IMR-90 (cell line): ENCODE data around the gene PRKN. TPM values are rescaled to one million over a fixed set of nuclear protein-coding genes. Genes with fewer than 3 reads are reported as not detected.

Experiments
- ATAC-seq: fragments of 200-7000 bp; cut with Tn5 transposase; 2 replicates; pipeline ENCODE4 v1.9.1; 2020; ENCODE audit warnings: low read depth, mild to moderate bottlenecking, moderate library complexity
- BruUV-seq: library from RNA; stranded (reverse); fragments of 400-500 nt; replicated peaks from 2 replicates; lab custom pipeline; 2021; lab: Mats Ljungman, UMichigan
- CTCF ChIA-PET: fragments of 300-600 bp; formaldehyde crosslinking; extraction: SDS; loops from one replicate; lab custom pipeline; 2021; ENCODE audit warnings: antibody characterized with exemption; lab: Yijun Ruan, JAX
- POLR2A ChIA-PET: fragments of 300-600 bp; sonication (Branson Sonifier 250); formaldehyde crosslinking; loops from one replicate; lab custom pipeline; 2022; ENCODE audit warnings: antibody characterized with exemption; ENCODE audit not compliant: unreplicated experiment; lab: Charles Lee
- DNase-seq: peaks from one replicate; pipeline ENCODE4 v3.0.0; 2013
- H2AFZ ChIP-seq: replicated peaks from 2 replicates; pipeline ENCODE3; 2013; ENCODE audit warnings: low read length, mild to moderate bottlenecking; ENCODE audit not compliant: poor library complexity
- H2AK5ac ChIP-seq: 2 replicates; pipeline ENCODE4 v1.6.1; 2013; ENCODE audit warnings: low read depth, low read length, inconsistent platforms
- H2AK9ac ChIP-seq: replicated peaks from 2 replicates; pipeline ENCODE3; 2013; ENCODE audit warnings: mild to moderate bottlenecking, low read depth, low read length, moderate library complexity; ENCODE audit not compliant: poor library complexity
- H2BK120ac ChIP-seq: 2 replicates; pipeline ENCODE4 v1.6.1; 2013; ENCODE audit warnings: low read depth, low read length, inconsistent platforms
- H2BK15ac ChIP-seq: 3 replicates; pipeline ENCODE4 v1.6.1; 2013; ENCODE audit warnings: low read depth, low read length, inconsistent platforms
- H2BK20ac ChIP-seq: 2 replicates; pipeline ENCODE4 v1.6.1; 2013; ENCODE audit warnings: low read depth, mild to moderate bottlenecking, inconsistent platforms, low read length, moderate library complexity
- H2BK5ac ChIP-seq: 2 replicates; pipeline ENCODE4 v1.6.1; 2013; ENCODE audit warnings: mild to moderate bottlenecking, low read depth, low read length, inconsistent platforms; ENCODE audit not compliant: poor library complexity, severe bottlenecking
- H3K14ac ChIP-seq: replicated peaks from 2 replicates; pipeline ENCODE4 v1.6.1; 2013; ENCODE audit warnings: low read depth, low read length, inconsistent platforms
- H3K18ac ChIP-seq: 2 replicates; pipeline ENCODE4 v1.6.1; 2013; ENCODE audit warnings: low read depth, low read length, control low read depth
- H3K23ac ChIP-seq: 2 replicates; pipeline ENCODE4 v1.6.1; 2013; ENCODE audit warnings: low read depth, low read length, inconsistent platforms
- H3K27ac ChIP-seq: 2 replicates; pipeline ENCODE4 v1.5.1; 2013; ENCODE audit warnings: mild to moderate bottlenecking, control low read depth, low read length; ENCODE audit not compliant: insufficient read depth
- H3K27me3 ChIP-seq: 2 replicates; pipeline ENCODE4 v1.6.1; 2013; ENCODE audit warnings: low read length; ENCODE audit not compliant: control insufficient read depth, insufficient read depth
- H3K36me3 ChIP-seq: 2 replicates; pipeline ENCODE4 v1.6.1; 2013; ENCODE audit warnings: low read length, mixed read lengths; ENCODE audit not compliant: control insufficient read depth, insufficient read depth
- H3K4ac ChIP-seq: 2 replicates; pipeline ENCODE4 v1.6.1; 2013; ENCODE audit warnings: low read depth, low read length, inconsistent platforms
- H3K4me1 ChIP-seq: 2 replicates; pipeline ENCODE4 v1.6.1; 2013; ENCODE audit warnings: low read length, mixed read lengths; ENCODE audit not compliant: control insufficient read depth, insufficient read depth
- H3K4me2 ChIP-seq: 2 replicates; pipeline ENCODE4 v1.6.1; 2013; ENCODE audit warnings: low read depth, mild to moderate bottlenecking, control low read depth, low read length, moderate library complexity
- H3K4me3 ChIP-seq: 2 replicates; pipeline ENCODE4 v1.5.1; 2013; ENCODE audit warnings: low read depth, mild to moderate bottlenecking, control low read depth, low read length, moderate library complexity; ENCODE audit not compliant: insufficient read depth
- H3K56ac ChIP-seq: 2 replicates; pipeline ENCODE4 v1.6.1; 2013; ENCODE audit warnings: low read length, inconsistent platforms; ENCODE audit not compliant: insufficient read depth; ENCODE audit errors: extremely low read depth
- H3K79me1 ChIP-seq, 2 experiments: 2 replicates each; pipeline ENCODE4 v1.6.1; 2013; ENCODE audit warnings: low read length in 2 of 2, inconsistent platforms in 1 of 2, low read depth in 1 of 2
- H3K9ac ChIP-seq: 2 replicates; pipeline ENCODE4 v1.6.1; 2013; ENCODE audit warnings: low read depth, low read length, control low read depth
- H3K9me1 ChIP-seq: 2 replicates; pipeline ENCODE4 v1.6.1; 2013; ENCODE audit warnings: low read length, inconsistent platforms; ENCODE audit not compliant: insufficient read depth
- H3K9me3 ChIP-seq: 2 replicates; pipeline ENCODE4 v1.6.1; 2013; ENCODE audit warnings: low read length; ENCODE audit not compliant: control insufficient read depth, insufficient read depth
- H4K20me1 ChIP-seq: 2 replicates; pipeline ENCODE4 v1.6.1; 2013; ENCODE audit warnings: low read length, inconsistent platforms; ENCODE audit not compliant: insufficient read depth
- H4K5ac ChIP-seq: 2 replicates; pipeline ENCODE4 v1.6.1; 2013; ENCODE audit warnings: mild to moderate bottlenecking, low read depth, low read length, control low read depth
- H4K8ac ChIP-seq, 2 experiments: 2 replicates each; pipeline ENCODE4 v1.6.1; 2013; ENCODE audit warnings: low read depth in 2 of 2, low read length in 2 of 2, control low read depth in 1 of 2, inconsistent platforms in 1 of 2
- H4K91ac ChIP-seq: 2 replicates; pipeline ENCODE4 v1.6.1; 2013; ENCODE audit warnings: low read depth, low read length, inconsistent platforms; ENCODE audit not compliant: insufficient read depth
- BHLHE40 ChIP-seq: fragments of 150-350 bp; IDR thresholded peaks from 2 replicates; pipeline ENCODE4 v1.6.1; 2016; ENCODE audit warnings: mild to moderate bottlenecking, low read depth, low read length
- CHD1 ChIP-seq: IDR thresholded peaks from 2 replicates; pipeline ENCODE4 v1.6.1; 2012; ENCODE audit warnings: low read depth, low read length, improper control_type of control experiment
- FOS ChIP-seq: fragments of 150-350 bp; IDR thresholded peaks from 2 replicates; pipeline ENCODE4 v1.6.1; 2016; ENCODE audit warnings: low read depth, low read length
- MAFK ChIP-seq: IDR thresholded peaks from 2 replicates; pipeline ENCODE4 v1.6.1; 2012; ENCODE audit warnings: low read depth, low read length, improper control_type of control experiment
- MXI1 ChIP-seq: IDR thresholded peaks from 2 replicates; pipeline ENCODE4 v1.6.1; 2012; ENCODE audit warnings: low read depth, mild to moderate bottlenecking, low read length, moderate library complexity, borderline replicate concordance
- NFE2L2 ChIP-seq: fragments of 150-350 bp; IDR thresholded peaks from 2 replicates; pipeline ENCODE4 v1.6.1; 2016; ENCODE audit warnings: low read depth, mild to moderate bottlenecking, low read length
- RAD21 ChIP-seq: IDR thresholded peaks from 2 replicates; pipeline ENCODE4 v1.6.1; 2012; ENCODE audit warnings: low read length, improper control_type of control experiment
- RCOR1 ChIP-seq: IDR thresholded peaks from 2 replicates; pipeline ENCODE4 v1.6.1; 2012; ENCODE audit warnings: mild to moderate bottlenecking, low read length, improper control_type of control experiment; ENCODE audit not compliant: insufficient replicate concordance
- SMC3 ChIP-seq: fragments of 150-350 bp; IDR thresholded peaks from 2 replicates; pipeline ENCODE4 v1.6.1; 2016; ENCODE audit warnings: low read depth, mild to moderate bottlenecking, antibody characterized with exemption, low read length, moderate library complexity
- WGBS, 2 experiments: methylation state at CpG; one replicate each; pipeline versions ENCODE4 v1.1.5 to v1.1.7; 2013; ENCODE audit warnings: missing lambda C conversion rate in 2 of 2; ENCODE audit not compliant: insufficient read length in 1 of 2; ENCODE audit errors: extremely low coverage in 2 of 2; 5-methylcytosine and 5-hydroxymethylcytosine counted together
- dilution Hi-C: fragments of 300-500 bp; cut with HindIII; formaldehyde crosslinking; loops from one replicate; pipeline ENCODE4 v1.14.3; 2018; ENCODE audit warnings: low sequenced_read_pairs; ENCODE audit not compliant: unreplicated experiment
- in situ Hi-C: fragments of 300-500 bp; cut with MboI; formaldehyde crosslinking; loops from 3 replicates; pipeline ENCODE4 v1.14.3; 2019; ENCODE audit warnings: low sequenced_read_pairs, inconsistent platforms, mixed read lengths
- intact Hi-C: fragments of 100-400 bp; cut with micrococcal nuclease; formaldehyde crosslinking; loops from 2 replicates; pipeline ENCODE4 v1.10.0; 2022
- polyA plus RNA-seq, 3 experiments: library from polyadenylated mRNA; depleted of rRNA; stranded (reverse); fragments of >200 nt; gene quantifications; 2 replicates each; pipeline ENCODE4 v1.2.3, GENCODE V29; 2012; ENCODE audit warnings: low replicate concordance in 1 of 3
- total RNA-seq: library from RNA; depleted of rRNA; stranded (reverse); fragments of >200 nt; gene quantifications from 2 replicates; pipeline ENCODE4 v1.2.3, GENCODE V29; 2012
- TF ChIP-seq, protein P1 (sequence below): fragments of 150-350 bp; IDR thresholded peaks from 2 replicates; pipeline ENCODE4 v1.6.1; 2016; ENCODE audit warnings: low read depth, mild to moderate bottlenecking, low read length, moderate library complexity, borderline replicate concordance
- TF ChIP-seq, protein P2 (sequence below): fragments of 150-350 bp; IDR thresholded peaks from 2 replicates; pipeline ENCODE4 v1.6.1; 2017; ENCODE audit warnings: mild to moderate bottlenecking, antibody characterized with exemption, low read length, low read depth

PRKN gene
- total and polyA plus RNA-seq, 2 of the 4 experiments (the other 2 are of a cell fraction): 0.15 to 0.18 TPM

DNA sequence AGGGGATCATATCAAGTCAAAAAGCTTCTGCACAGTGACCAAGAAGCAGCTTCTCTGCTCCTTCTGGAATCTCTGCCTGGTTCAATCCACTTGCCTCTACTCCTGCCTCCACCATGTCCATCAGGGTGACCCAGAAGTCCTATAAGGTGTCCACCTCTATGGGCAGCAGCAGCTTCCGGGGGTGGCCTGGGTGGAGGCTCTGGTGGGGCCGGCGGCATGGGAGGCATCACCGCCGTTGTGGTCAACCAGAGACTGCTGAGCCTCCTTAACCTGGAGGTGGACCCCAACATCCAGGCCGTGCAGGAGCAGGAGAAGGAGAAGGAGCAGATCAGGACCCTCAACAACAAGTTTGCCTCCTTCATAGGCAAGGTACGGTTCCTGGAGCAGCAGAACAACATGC lies 159.3 kb downstream of the PRKN start:
- BruUV-seq: no TSS peak
- POLR2A ChIA-PET: no interaction called here

More for the DNA sequence above, 159.3 kb downstream of the PRKN start:
- H3K79me1 ChIP-seq: no peaks in the 10 kb centered on the region
- H3K9ac ChIP-seq: no peak overlapping the region
- ATAC-seq (no peak), DNase-seq (no peak)
- H2BK120ac ChIP-seq: no peak overlapping the region
- H4K5ac ChIP-seq: no peak overlapping the region
- 70% methylated on average over 2 of the region's 7 CpGs; no CpG with 5 or more reads in 1 of the 2 experiments for WGBS, 2 experiments
- no peak overlapping the region for H2AFZ ChIP-seq
- TF ChIP-seq MXI1 (no peak), RCOR1 (no peak), FOS (no peak), CHD1 (no peak), MAFK (no peak), BHLHE40 (no peak), NFE2L2 (no peak), RAD21 (no peak), SMC3 (no peak)
- TF ChIP-seq, protein P1, sequence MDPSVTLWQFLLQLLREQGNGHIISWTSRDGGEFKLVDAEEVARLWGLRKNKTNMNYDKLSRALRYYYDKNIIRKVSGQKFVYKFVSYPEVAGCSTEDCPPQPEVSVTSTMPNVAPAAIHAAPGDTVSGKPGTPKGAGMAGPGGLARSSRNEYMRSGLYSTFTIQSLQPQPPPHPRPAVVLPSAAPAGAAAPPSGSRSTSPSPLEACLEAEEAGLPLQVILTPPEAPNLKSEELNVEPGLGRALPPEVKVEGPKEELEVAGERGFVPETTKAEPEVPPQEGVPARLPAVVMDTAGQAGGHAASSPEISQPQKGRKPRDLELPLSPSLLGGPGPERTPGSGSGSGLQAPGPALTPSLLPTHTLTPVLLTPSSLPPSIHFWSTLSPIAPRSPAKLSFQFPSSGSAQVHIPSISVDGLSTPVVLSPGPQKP: no peak
- TF ChIP-seq, protein P2, sequence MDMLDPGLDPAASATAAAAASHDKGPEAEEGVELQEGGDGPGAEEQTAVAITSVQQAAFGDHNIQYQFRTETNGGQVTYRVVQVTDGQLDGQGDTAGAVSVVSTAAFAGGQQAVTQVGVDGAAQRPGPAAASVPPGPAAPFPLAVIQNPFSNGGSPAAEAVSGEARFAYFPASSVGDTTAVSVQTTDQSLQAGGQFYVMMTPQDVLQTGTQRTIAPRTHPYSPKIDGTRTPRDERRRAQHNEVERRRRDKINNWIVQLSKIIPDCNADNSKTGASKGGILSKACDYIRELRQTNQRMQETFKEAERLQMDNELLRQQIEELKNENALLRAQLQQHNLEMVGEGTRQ: no peak
- H2AK9ac ChIP-seq: no peak overlapping the region
- H3K4me2 ChIP-seq: no peak overlapping the region
- H3K56ac ChIP-seq: no peak overlapping the region
- H4K91ac ChIP-seq: no peak overlapping the region
- no peak overlapping the region for H3K18ac ChIP-seq
- H3K9me1 ChIP-seq: no peaks in the 10 kb centered on the region
- H4K8ac ChIP-seq: no peak overlapping the region
- no peak overlapping the region for H2BK20ac ChIP-seq
- CTCF ChIA-PET: no interaction called here
- H3K4me3 ChIP-seq: no peak overlapping the region
- no peak overlapping the region for H3K27ac ChIP-seq
- H3K9me3 ChIP-seq: peaks cover 13% of the 10 kb centered on the region
- no peak overlapping the region for H3K23ac ChIP-seq
- intact Hi-C loops: no loop called here
- no peaks in the 10 kb centered on the region for H4K20me1 ChIP-seq
- H3K27me3 ChIP-seq: no peaks in the 10 kb centered on the region
- dilution Hi-C loops: no loop called here
- no peak overlapping the region for H3K14ac ChIP-seq
- in situ Hi-C loops: no loop called here
- no peak overlapping the region for H2BK15ac ChIP-seq
- no peaks in the 10 kb centered on the region for H3K4me1 ChIP-seq
- no peak overlapping the region for H2AK5ac ChIP-seq
- no peaks in the 10 kb centered on the region for H3K36me3 ChIP-seq
- H3K4ac ChIP-seq: no peak overlapping the region
- no peak overlapping the region for H2BK5ac ChIP-seq
